ENCODE measurements around the gene BRCA1.
"Not testable (repeated sequence)": the region's sequence is repeated elsewhere in the genome, so short reads cannot be mapped to it uniquely, and the experiment has no call there.

Gene BRCA1

GRCh38 chr17:43125133-43125966 is at the start of gene BRCA1:
BRCA1 (minus strand) TSS chr17:43125364; CDS start chr17:43124096, 1,268 bp downstream.
- peak; percentile 99 for DNase-seq

DNA sequence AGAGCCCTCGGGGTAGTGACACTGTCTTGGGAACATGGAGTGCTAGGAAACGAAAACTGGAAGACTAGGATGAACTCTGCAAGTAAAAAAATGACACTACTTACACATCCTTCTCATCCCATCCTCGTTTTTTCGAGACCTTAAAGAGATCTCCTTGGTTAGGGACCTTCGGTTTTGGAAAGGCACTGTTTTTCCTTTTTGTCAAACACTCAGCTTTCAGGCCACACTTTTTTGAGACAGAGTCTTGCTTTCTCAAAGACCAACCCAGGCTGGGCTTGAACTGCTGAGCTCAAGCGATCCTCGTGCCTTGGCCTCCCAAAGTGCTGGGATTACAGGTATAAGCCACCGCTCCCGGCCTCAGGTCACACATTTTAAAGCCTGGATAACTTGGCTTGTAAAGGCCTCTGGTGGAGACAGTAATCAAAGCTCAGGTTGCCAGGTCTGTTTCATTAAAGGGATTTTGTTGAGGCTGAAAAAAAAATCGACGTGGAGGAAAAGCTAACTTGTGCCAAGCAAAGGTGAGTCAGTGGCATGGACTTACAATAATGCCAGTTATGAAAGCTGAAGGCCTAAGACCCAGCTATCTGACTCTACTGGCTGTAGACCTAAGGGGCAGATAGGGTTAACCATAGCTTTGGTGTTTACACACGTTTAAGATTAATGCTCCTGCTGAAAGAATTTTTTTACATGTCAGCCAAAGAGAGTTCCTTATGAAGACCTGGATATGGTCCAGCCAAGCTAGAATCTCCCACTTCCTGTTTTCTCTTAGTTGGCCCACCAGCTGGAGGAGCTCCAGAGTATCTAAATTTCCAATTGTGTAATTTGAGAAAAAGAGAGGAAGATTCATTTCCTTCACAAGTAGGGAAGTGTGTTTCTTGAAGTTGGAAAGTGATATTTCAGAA is 46.7 kb upstream of the BRCA1 start:
- DNase-seq: peak; percentile 28

GRCh38 chr17:43170766-43171585 is 45.8 kb upstream of the BRCA1 start, which contains the start of gene NBR1:
NBR1 (plus strand) TSS chr17:43171214; CDS start chr17:43175800, 4,586 bp downstream.
- DNase-seq: peak; percentile 100

GRCh38 chr17:43170140-43170765 is 45.1 kb upstream of the BRCA1 start:
- DNase-seq: peak; percentile 97

DNA sequence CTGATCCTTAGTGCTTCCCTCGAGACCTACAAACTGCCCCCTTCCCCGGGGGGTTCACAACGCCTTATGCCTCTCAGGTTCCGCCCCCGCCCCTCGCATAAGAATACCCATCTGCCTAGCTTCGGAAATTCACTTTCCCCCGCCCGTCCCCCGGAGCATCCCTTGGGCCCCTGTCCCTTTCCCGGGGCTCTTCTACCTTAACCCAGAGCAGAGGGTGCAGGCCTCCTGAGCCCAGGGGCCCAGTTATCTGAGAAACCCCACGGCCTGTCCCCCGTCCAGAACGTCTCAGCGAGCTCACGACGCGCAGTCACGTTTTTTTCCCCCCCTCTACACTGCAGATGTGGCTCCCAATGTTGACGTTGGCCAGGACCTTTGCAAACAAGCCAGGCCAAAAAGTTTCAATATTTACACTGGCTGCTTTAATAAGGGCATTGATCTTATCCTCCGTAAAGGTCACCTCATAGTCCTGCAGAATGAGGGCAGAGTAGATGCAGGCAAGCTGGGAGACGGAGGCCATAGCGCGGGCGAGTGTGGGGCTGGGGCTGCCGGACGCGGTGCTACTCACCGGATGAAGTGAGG is 44.5 kb upstream of the BRCA1 start:
- no peak for DNase-seq

DNA sequence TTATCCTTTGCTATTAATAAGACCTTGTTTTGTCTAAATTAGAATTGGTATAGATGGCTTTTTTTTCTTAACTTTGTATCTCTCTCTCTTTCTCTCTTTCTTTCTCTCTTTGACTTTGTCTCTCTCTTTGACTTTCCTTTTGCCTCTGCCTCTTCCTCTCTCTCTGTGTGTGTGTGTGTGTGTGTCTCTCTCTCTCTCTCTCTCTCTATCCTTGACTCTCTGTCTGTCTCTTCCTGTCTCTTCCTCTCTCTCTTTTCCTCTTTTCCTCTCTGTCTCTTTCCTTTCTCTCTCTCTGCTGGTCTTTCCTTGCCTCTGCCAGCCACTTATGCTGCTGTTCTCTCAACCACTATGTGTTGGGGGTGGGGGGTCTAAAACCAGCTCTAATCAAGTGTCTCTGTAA is 40.8 kb upstream of the BRCA1 start:
- DNase-seq: not testable (repeated sequence)

DNA sequence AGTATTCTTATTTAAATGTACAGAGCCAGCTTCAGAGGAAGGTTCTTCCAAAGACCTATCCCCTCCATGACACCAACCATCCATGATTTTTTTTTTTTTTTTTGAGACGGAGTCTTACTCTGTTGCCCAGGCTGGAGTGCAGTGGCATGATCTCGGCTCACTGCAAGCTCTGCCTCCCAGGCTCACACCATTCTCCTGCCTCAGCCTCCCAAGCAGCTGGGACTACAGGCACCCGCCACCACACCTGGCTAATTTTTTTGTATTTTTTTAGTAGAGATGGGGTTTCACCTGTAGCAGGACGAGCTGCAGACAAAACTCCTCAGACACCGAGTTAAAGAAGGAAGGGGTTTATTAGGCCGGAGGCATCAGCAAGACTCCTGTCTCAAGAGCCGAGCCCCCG is 34.8 kb upstream of the BRCA1 start:
- DNase-seq: not testable (repeated sequence)

DNA sequence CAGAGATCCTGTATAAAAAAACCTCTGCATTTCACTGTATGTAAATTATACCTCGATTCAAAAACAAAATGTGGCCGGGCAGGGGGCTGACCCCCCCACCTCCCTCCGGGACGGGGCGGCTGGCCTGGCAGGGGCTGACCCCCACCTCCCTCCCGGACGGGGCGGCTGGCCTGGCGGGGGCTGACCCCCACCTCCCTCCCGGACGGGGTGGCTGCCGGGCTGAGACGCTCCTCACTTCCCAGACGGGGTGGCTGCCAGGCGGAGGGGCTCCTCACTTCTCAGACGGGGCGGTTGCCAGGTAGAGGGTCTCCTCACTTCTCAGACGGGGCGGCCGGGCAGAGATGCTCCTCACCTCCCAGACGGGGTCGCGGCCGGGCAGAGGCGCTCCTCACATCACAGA is 34.1 kb upstream of the BRCA1 start:
- not testable (repeated sequence) for DNase-seq

GRCh38 chr17:43155666-43156065 is 30.5 kb upstream of the BRCA1 start:
- DNase-seq: no peak

DNA sequence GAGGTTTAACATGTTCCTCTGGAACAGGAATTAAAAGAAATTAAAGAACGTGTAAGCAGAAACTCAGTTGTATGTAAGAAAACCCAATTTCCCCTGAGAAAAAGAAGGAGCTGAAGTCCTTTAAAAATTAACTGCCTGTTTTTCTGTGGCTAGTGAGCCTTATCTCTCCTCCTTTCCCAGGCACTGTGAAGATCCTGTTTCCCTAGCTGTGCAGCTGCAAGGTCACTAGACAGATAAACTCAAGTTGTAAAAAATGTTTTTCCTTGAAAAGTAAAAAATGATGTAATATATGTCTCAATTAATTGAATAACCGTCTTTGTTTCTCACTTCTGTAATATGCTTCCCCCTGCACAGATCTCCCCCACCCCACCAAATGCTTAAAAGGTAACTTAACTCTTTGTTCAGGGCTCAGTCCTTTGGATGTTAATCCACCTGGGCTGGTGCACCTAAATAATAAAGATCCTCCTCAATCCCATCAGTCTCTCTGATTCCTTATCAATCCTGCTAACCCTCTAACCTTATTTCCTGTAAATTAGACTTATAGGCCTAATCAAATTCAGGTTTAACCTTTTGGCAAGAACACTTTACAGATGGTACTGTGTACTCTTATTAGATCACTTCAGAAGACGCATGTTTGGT is 28.2 kb upstream of the BRCA1 start:
- DNase-seq: not testable (repeated sequence)

DNA sequence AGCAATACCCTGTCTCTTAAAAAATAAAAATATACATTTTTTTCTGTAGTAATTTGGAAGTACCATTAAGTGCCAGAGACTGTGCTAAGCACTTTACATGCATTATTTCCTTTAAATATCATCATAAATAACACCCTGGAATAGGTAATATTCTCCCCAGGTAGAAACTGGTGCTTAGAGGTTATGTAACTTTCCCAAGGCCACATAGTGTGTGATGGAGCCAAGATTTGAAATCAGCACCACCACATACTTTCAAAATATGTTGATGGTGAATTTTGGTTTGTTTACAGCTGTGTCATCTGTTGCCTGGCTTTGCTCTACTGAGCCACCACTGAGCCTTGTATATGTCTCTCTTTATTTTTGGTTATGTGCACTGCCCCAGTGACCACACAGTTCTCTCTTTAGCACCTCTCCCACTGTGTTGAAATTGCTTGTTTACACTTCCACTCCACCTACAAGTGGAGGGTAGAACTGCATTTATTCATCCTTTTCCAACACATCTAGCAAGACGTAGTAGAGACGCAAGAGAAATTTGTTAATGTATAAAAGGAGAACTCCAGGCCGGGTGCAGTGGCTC is 26.8 kb upstream of the BRCA1 start:
- DNase-seq: no peak

- DNase-seq: no peak
Measured at GRCh38 chr17:43146649-43147048, 21.5 kb upstream of the BRCA1 start.

DNA sequence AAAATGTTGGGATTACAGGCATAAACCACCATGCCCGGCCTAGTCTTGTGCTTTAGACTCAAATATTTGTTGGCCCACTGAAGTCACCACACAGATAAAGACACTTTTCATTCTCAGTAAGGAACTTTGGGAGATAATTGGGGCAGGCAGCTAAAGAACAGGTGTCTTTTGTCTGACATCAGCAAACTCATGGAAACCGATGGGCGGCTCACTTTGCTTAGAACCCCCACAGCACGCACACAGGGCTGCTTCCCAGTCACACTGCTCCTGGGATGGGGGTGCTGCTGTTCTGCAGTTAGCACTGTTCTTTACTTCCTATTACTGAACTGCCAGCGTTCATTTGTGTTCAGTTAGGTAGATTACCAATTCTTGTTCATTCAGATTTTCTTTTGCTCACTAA is 18.0 kb upstream of the BRCA1 start:
- no peak for DNase-seq

DNA sequence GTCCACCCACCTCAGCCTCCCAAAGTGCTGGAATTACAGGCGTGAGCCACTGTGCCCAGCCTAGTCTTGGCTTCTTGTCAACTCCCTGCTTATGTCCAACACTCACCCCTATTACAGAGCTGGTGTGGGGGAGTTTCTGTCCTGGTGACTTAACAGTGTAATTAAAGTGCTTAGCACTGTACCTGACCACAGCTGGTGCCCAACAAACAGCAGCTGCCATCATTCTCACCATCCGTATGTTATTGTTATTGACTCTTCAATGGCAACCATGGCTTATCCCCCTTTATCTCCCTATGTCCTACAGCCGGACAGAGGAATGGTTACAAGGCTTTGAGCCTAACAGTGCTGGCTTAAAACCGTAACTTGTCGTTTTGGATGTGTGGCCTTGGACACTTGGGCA is 17.0 kb upstream of the BRCA1 start:
- DNase-seq: no peak

GRCh38 chr17:43140396-43141332 is 15.5 kb upstream of the BRCA1 start:
- DNase-seq: no peak

- DNase-seq: not testable (repeated sequence)
Measured at GRCh38 chr17:43138531-43138930, 13.4 kb upstream of the BRCA1 start.

DNA sequence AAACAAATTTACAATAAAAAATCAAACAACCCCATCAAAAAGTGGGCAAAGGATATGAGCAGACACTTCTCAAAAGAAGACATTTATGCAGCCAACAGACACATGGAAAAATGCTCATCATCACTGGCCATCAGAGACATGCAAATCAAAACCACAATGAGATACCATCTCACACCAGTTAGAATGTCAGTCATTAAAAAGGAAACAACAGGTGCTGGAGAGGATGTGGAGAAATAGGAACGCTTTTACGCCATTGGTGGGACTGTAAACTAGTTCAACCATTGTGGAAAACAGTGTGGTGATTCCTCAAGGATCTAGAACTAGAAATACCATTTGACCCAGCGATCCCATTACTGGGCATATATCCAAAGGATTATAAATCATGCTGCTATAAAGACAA is 11.4 kb upstream of the BRCA1 start:
- DNase-seq: not testable (repeated sequence)

- DNase-seq: no peak
Measured at GRCh38 chr17:43135454-43135819, 10.3 kb upstream of the BRCA1 start.

GRCh38 chr17:43134774-43135453 is 9.8 kb upstream of the BRCA1 start:
- no peak for DNase-seq
